Measurements from ENCODE around the gene DCHS1.

DCHS1 gene

GRCh38 chr11:6673523-6674218 is 18.1 kb upstream of the DCHS1 start:
- no peak for DNase-seq (ENCODE audit: low read depth in 2 of 2)

- DNase-seq (ENCODE audit: low read depth in 2 of 2), result no peak
These were observed 16.4 kb upstream of the DCHS1 start for GRCh38 chr11:6671991-6672390.

- no peak for DNase-seq (ENCODE audit: low read depth in 2 of 2)
These were observed 14.7 kb upstream of the DCHS1 start for GRCh38 chr11:6670202-6670830.

GRCh38 chr11:6667733-6668374 is 12.2 kb upstream of the DCHS1 start:
- DNase-seq (ENCODE audit: low read depth in 2 of 2), result no peak

GRCh38 chr11:6666302-6667183 is 10.9 kb upstream of the DCHS1 start:
- DNase-seq (ENCODE audit: low read depth in 2 of 2), result no peak

- no peak for DNase-seq (ENCODE audit: low read depth in 2 of 2)
These were observed 8.9 kb upstream of the DCHS1 start for GRCh38 chr11:6664551-6664950.

GRCh38 chr11:6663794-6664469 is 8.3 kb upstream of the DCHS1 start:
- no peak for DNase-seq (ENCODE audit: low read depth in 2 of 2)

- no peak for DNase-seq (ENCODE audit: low read depth in 2 of 2)
These were observed 5.1 kb upstream of the DCHS1 start for GRCh38 chr11:6660712-6661111.

GRCh38 chr11:6658647-6659046 is 3.0 kb upstream of the DCHS1 start:
- no peak for DNase-seq (ENCODE audit: low read depth in 2 of 2)

GRCh38 chr11:6657346-6657745 is 1.7 kb upstream of the DCHS1 start:
- no peak for DNase-seq (ENCODE audit: low read depth in 2 of 2)

- no peak for DNase-seq (ENCODE audit: low read depth in 2 of 2)
These were observed 1.3 kb upstream of the DCHS1 start for GRCh38 chr11:6656936-6657335.

GRCh38 chr11:6656584-6656915 is 941 bp upstream of the DCHS1 start:
- no peak for DNase-seq (ENCODE audit: low read depth in 2 of 2)

- no peak for DNase-seq (ENCODE audit: low read depth in 2 of 2)
These were observed 404 bp downstream of the DCHS1 start for GRCh38 chr11:6655020-6655789.

GRCh38 chr11:6654281-6655019 is 1.2 kb downstream of the DCHS1 start:
- DNase-seq (ENCODE audit: low read depth in 2 of 2), result no peak

GRCh38 chr11:6653656-6654055 is 2.0 kb downstream of the DCHS1 start:
- DNase-seq (ENCODE audit: low read depth in 2 of 2), result no peak

GRCh38 chr11:6653097-6653496 is 2.5 kb downstream of the DCHS1 start:
- DNase-seq (ENCODE audit: low read depth in 2 of 2), result no peak

- no peak for DNase-seq (ENCODE audit: low read depth in 2 of 2)
These were observed 3.4 kb downstream of the DCHS1 start for GRCh38 chr11:6652182-6652581.

GRCh38 chr11:6650980-6651379 is 4.6 kb downstream of the DCHS1 start:
- no peak for DNase-seq (ENCODE audit: low read depth in 2 of 2)

GRCh38 chr11:6650104-6650503 is 5.5 kb downstream of the DCHS1 start:
- no peak for DNase-seq (ENCODE audit: low read depth in 2 of 2)

GRCh38 chr11:6648501-6648900 is 7.1 kb downstream of the DCHS1 start:
- DNase-seq (ENCODE audit: low read depth in 2 of 2), result no peak

Measured in stimulated activated CD8-positive, alpha-beta memory T cell treated with anti-CD3 and anti-CD28 coated beads, Interleukin-7, amount 100 ng/mL, for 1 hour (primary cell).